CD14-positive monocyte (primary cell): ENCODE measurements around the gene TJP1. TPM values are rescaled to one million over a fixed set of nuclear protein-coding genes. Genes with fewer than 3 reads are reported as not detected.

Experiments used
- DNase-seq, 3 donors: peaks; one replicate each; pipeline ENCODE4 v3.0.0-alpha.2; 2011 to 2022
- H2AFZ ChIP-seq: 2 replicates; pipeline ENCODE4 v1.6.0; 2012; ENCODE audit warnings: mild to moderate bottlenecking, low read depth, low read length, inconsistent platforms; ENCODE audit not compliant: insufficient read depth, poor library complexity, severe bottlenecking
- H3K27ac ChIP-seq, 2 donors: 1 replicate in 1 of 2; 2 replicates in 1 of 2; pipeline ENCODE4 v1.5.1; 2012 to 2013; ENCODE audit warnings: low read length in 2 of 2, control low read depth in 1 of 2, inconsistent platforms in 1 of 2, low read depth in 1 of 2, mild to moderate bottlenecking in 1 of 2
- H3K27me3 ChIP-seq, 2 donors: one replicate each; pipeline versions ENCODE4 v1.6.0 to v1.6.1; 2011 to 2013; ENCODE audit warnings: low read length in 2 of 2; ENCODE audit not compliant: control insufficient read depth in 2 of 2, insufficient read depth in 2 of 2
- H3K36me3 ChIP-seq, 2 donors: replicated peaks in 1 of 2; 1 replicate in 1 of 2; 2 replicates in 1 of 2; pipeline versions ENCODE4 v1.5.1 to v1.6.1; 2012 to 2013; ENCODE audit warnings: low read length in 2 of 2, control low read depth in 1 of 2, inconsistent platforms in 1 of 2, mild to moderate bottlenecking in 1 of 2; ENCODE audit not compliant: insufficient read depth in 2 of 2, control insufficient read depth in 1 of 2
- H3K4me1 ChIP-seq, 2 donors: 1 replicate in 1 of 2; 2 replicates in 1 of 2; pipeline versions ENCODE4 v1.5.1 to v1.6.1; 2012 to 2013; ENCODE audit warnings: low read length in 2 of 2, control low read depth in 1 of 2, inconsistent platforms in 1 of 2, mild to moderate bottlenecking in 1 of 2, moderate library complexity in 1 of 2; ENCODE audit not compliant: insufficient read depth in 2 of 2, control insufficient read depth in 1 of 2
- H3K4me2 ChIP-seq: replicated peaks from 2 replicates; pipeline ENCODE3; 2012; ENCODE audit warnings: low read length, moderate library complexity, mild to moderate bottlenecking; ENCODE audit not compliant: poor library complexity, severe bottlenecking; ENCODE audit errors: extremely low read depth
- H3K4me3 ChIP-seq, 3 experiments: fragments of 200-600 bp in 1 of 3; sonication (generic) in 1 of 3; replicated peaks in 1 of 3; 1 replicate in 2 of 3; 2 replicates in 1 of 3; pipeline ENCODE4 v1.5.1; 2011 to 2013; ENCODE audit warnings: low read length in 3 of 3, mild to moderate bottlenecking in 3 of 3, control low read depth in 2 of 3, low read depth in 2 of 3, inconsistent platforms in 1 of 3, moderate library complexity in 1 of 3
- H3K79me2 ChIP-seq: 2 replicates; pipeline ENCODE4 v1.6.0; 2012; ENCODE audit warnings: mild to moderate bottlenecking, control low read depth, inconsistent platforms, low read length, moderate library complexity; ENCODE audit not compliant: insufficient read depth
- H3K9ac ChIP-seq: 2 replicates; pipeline ENCODE4 v1.6.0; 2017; ENCODE audit warnings: low read length, mild to moderate bottlenecking; ENCODE audit not compliant: insufficient read depth, poor library complexity, severe bottlenecking
- H3K9me3 ChIP-seq, 2 donors: replicated peaks in 1 of 2; 1 replicate in 1 of 2; 2 replicates in 1 of 2; pipeline versions ENCODE4 v1.5.1 to v1.6.1; 2012 to 2013; ENCODE audit warnings: low read length in 2 of 2, control low read depth in 1 of 2; ENCODE audit not compliant: control insufficient read depth in 1 of 2, insufficient read depth in 1 of 2
- H4K20me1 ChIP-seq: 2 replicates; pipeline ENCODE4 v1.6.0; 2012; ENCODE audit warnings: mild to moderate bottlenecking, low read length, control low read depth, moderate library complexity; ENCODE audit not compliant: insufficient read depth
- H3K27ac Mint-ChIP-seq, 7 donors: one replicate each; pipeline ENCODE4 v1.8.0; 2020; ENCODE audit warnings: mild to moderate bottlenecking in 7 of 7, mixed read lengths in 7 of 7, moderate library complexity in 6 of 7, inconsistent platforms in 2 of 7
- H3K27me3 Mint-ChIP-seq, 3 donors: one replicate each; pipeline ENCODE4 v1.8.0; 2021 to 2022; ENCODE audit warnings: low read depth in 3 of 3, mild to moderate bottlenecking in 3 of 3, mixed read lengths in 3 of 3, moderate library complexity in 3 of 3, inconsistent platforms in 1 of 3
- H3K36me3 Mint-ChIP-seq, 2 donors: one replicate each; pipeline ENCODE4 v1.8.0; 2020; ENCODE audit warnings: mixed read lengths in 2 of 2, inconsistent platforms in 1 of 2, mild to moderate bottlenecking in 1 of 2
- H3K4me1 Mint-ChIP-seq: one replicate; pipeline ENCODE4 v1.8.0; 2020; ENCODE audit warnings: mild to moderate bottlenecking, mixed read lengths
- H3K4me3 Mint-ChIP-seq, 2 donors: one replicate each; pipeline ENCODE4 v1.8.0; 2020; ENCODE audit warnings: mild to moderate bottlenecking in 2 of 2, mixed read lengths in 2 of 2, moderate library complexity in 1 of 2
- H3K9me3 Mint-ChIP-seq, 7 donors: one replicate each; pipeline ENCODE4 v1.8.0; 2020 to 2022; ENCODE audit warnings: mixed read lengths in 7 of 7, mild to moderate bottlenecking in 6 of 7, moderate library complexity in 6 of 7, inconsistent platforms in 2 of 7
- CTCF ChIP-seq: fragments of 200-600 bp; IDR thresholded peaks from one replicate; pipeline ENCODE4 v1.8.0; 2022; ENCODE audit warnings: antibody characterized with exemption, mild to moderate bottlenecking
- WGBS: methylation state at CpG from one replicate; pipeline ENCODE4 v1.1.5; 2013; ENCODE audit warnings: missing lambda C conversion rate; ENCODE audit not compliant: insufficient coverage; 5-methylcytosine and 5-hydroxymethylcytosine counted together
- intact Hi-C, 2 donors: fragments of 100-400 bp; cut with micrococcal nuclease; formaldehyde crosslinking; loops; one replicate each; pipeline versions ENCODE4 v1.15.0 to v1.15.1; 2023
- polyA plus RNA-seq, 3 donors: library from polyadenylated mRNA; depleted of rRNA in 1 of 3; unstranded in 2 of 3; stranded (reverse) in 1 of 3; fragments of 300-500 nt in 2 of 3; fragments of >200 nt in 1 of 3; fragmentation: Illumina TruSeq in 2 of 3; gene quantifications; 1 replicate in 2 of 3; 2 replicates in 1 of 3; pipeline ENCODE4 v1.2.3, GENCODE V29; 2012 to 2021

Gene TJP1
- polyA plus RNA-seq, 3 donors = not detected

GRCh38 chr15:29860872-29861271, 38.6 kb upstream of the TJP1 start:
- Mint-ChIP-seq H3K27me3 (peaks cover 3 to 8% (median 8%) of the 10 kb centered on the region in 3 donors), H3K9me3 (peaks cover 0 to 2% (median 0%) of the 10 kb centered on the region in 7 donors), H3K4me3 (no peak overlapping the region), H3K4me1 (no peaks in the 10 kb centered on the region), H3K27ac (no peak overlapping the region), H3K36me3 (no peaks in the 10 kb centered on the region)
- DNase-seq = no peak
- 100% methylated on average over 1 of the region's 2 CpGs for whole genome bisulfite sequencing
- TF ChIP-seq CTCF = no peak
- Histone ChIP-seq H3K27ac (no peak overlapping the region), H3K4me3 (no peak overlapping the region), H3K79me2 (no peaks in the 10 kb centered on the region), H3K27me3 (no peaks in the 10 kb centered on the region), H3K4me2 (no peak overlapping the region), H3K4me1 (no peaks in the 10 kb centered on the region), H4K20me1 (no peaks in the 10 kb centered on the region), H3K36me3 (no peaks in the 10 kb centered on the region), H2AFZ (no peak overlapping the region), H3K9ac (no peak overlapping the region), H3K9me3 (no peaks in the 10 kb centered on the region)
- intact Hi-C loops = no loop called here

- H3K36me3 Mint-ChIP-seq = no peaks in the 10 kb centered on the region
- no peak overlapping the region for H3K27ac Mint-ChIP-seq
- Histone ChIP-seq H4K20me1 (no peaks in the 10 kb centered on the region), H3K4me3 (no peak overlapping the region), H3K79me2 (no peaks in the 10 kb centered on the region), H3K27ac (no peak overlapping the region), H3K27me3 (no peaks in the 10 kb centered on the region), H3K4me2 (no peak overlapping the region), H3K9ac (no peak overlapping the region), H2AFZ (no peak overlapping the region), H3K4me1 (no peaks in the 10 kb centered on the region), H3K9me3 (no peaks in the 10 kb centered on the region), H3K36me3 (no peaks in the 10 kb centered on the region)
- WGBS = 65% methylated on average over 3 of the region's 4 CpGs
- peaks cover 0 to 2% (median 0%) of the 10 kb centered on the region in 7 donors for H3K9me3 Mint-ChIP-seq
- intact Hi-C loops = no loop called here
- no peak for TF ChIP-seq CTCF
- H3K4me1 Mint-ChIP-seq = no peaks in the 10 kb centered on the region
- DNase-seq = no peak
- no peak overlapping the region for H3K4me3 Mint-ChIP-seq
- peaks cover 3 to 8% (median 7%) of the 10 kb centered on the region in 3 donors for H3K27me3 Mint-ChIP-seq
Observed at GRCh38 chr15:29859973-29860715, 37.9 kb upstream of the TJP1 start.
